IPS-15b (cell line): ENCODE measurements around the gene TMUB2.

Experiments used
- H3K27me3 ChIP-seq: one replicate; pipeline ENCODE4 v1.6.1; 2013; ENCODE audit warnings: low read length; ENCODE audit not compliant: control insufficient read depth, insufficient read depth
- H3K36me3 ChIP-seq: one replicate; pipeline ENCODE4 v1.6.1; 2013; ENCODE audit warnings: low read length; ENCODE audit not compliant: control insufficient read depth, insufficient read depth
- H3K4me1 ChIP-seq: one replicate; pipeline ENCODE4 v1.6.1; 2013; ENCODE audit warnings: mild to moderate bottlenecking, low read length; ENCODE audit not compliant: control insufficient read depth, insufficient read depth
- H3K4me3 ChIP-seq: one replicate; pipeline ENCODE4 v1.5.1; 2013; ENCODE audit warnings: low read depth, low read length
- H3K9ac ChIP-seq: one replicate; pipeline ENCODE4 v1.6.1; 2013; ENCODE audit warnings: low read depth, mild to moderate bottlenecking, low read length
- H3K9me3 ChIP-seq: one replicate; pipeline ENCODE4 v1.6.1; 2013; ENCODE audit warnings: mild to moderate bottlenecking, low read length; ENCODE audit not compliant: control insufficient read depth, insufficient read depth

TMUB2 gene

DNA sequence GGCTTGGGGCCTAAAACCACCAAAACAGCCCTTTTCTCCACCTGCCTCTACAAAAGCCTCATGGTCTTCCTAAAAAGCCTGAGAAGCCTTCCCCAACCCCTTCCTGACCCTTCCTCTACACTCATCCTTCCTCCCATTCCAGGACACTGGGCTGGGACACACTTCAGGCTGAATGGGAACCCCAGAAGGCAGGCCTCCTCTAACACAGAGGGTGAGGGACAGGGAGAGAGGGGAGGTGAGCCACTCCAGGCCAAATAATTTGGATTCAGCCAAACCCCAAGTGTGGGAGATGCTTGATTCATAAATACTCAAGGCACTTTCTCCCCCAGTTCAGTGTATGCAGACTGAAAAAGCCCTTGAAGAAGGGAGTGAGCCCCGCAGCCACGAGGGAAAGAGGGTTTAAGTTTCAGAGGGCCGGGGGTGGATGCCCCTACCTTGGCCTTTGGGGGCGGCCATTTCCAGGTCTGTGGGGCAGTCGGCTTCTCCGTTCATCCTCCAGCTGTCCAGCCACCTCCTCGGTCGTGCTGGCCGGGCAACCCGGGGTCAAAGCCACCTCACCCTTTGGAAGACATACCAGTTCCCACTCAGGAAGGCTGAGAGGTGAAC is 31.1 kb downstream of the TMUB2 start:
- Histone ChIP-seq H3K4me1 (peaks cover 6% of the 10 kb centered on the region), H3K9ac (peak overlapping the region; percentile 81), H3K36me3 (peaks cover 32% of the 10 kb centered on the region), H3K27me3 (no peaks in the 10 kb centered on the region), H3K9me3 (no peaks in the 10 kb centered on the region), H3K4me3 (peak overlapping the region; percentile 88)

DNA sequence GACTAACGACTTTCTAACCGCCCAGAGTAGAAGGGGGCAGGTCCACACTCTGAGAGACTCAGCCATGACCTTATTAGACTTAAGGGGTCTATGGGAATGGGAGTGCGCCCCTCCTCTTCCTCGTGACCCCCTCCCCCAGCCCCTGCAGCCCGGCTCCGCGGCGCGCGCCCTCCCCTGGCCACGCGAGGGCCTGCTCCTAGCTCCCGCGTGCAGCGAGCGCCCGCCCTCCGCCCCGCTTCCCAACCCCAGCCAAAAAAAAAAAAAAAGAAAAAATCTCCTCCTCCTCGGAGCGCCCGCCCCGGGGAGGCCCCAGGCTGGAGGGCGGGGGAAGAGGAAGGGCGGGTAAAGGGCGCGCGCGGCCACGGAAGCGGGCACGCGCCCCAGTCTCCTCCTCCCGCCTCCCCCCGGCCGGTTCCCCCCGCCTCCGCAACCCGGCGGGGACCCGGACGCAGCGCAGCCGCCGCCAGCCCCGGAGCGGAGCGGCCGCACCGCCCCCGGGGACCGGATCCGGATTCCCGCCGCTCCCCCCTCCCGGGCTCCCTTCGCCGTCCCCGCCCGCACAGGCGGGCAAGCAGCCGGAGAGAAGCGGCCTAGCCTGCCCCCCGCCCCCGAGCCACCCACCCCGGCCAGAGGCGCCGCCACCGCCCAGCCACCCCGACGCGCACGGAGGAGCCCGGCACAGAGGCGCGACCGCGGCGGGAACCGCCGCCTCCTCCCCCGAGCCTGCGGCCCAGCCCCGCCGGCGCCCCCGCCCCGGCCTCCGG is 31.8 kb downstream of the TMUB2 start:
- H3K36me3 ChIP-seq: peaks cover 26% of the 10 kb centered on the region
- no peaks in the 10 kb centered on the region for H3K9me3 ChIP-seq
- H3K4me3 ChIP-seq: peak overlapping the region; percentile 88
- H3K27me3 ChIP-seq: no peaks in the 10 kb centered on the region
- peaks cover 6% of the 10 kb centered on the region for H3K4me1 ChIP-seq
- peak overlapping the region; percentile 81 for H3K9ac ChIP-seq

DNA sequence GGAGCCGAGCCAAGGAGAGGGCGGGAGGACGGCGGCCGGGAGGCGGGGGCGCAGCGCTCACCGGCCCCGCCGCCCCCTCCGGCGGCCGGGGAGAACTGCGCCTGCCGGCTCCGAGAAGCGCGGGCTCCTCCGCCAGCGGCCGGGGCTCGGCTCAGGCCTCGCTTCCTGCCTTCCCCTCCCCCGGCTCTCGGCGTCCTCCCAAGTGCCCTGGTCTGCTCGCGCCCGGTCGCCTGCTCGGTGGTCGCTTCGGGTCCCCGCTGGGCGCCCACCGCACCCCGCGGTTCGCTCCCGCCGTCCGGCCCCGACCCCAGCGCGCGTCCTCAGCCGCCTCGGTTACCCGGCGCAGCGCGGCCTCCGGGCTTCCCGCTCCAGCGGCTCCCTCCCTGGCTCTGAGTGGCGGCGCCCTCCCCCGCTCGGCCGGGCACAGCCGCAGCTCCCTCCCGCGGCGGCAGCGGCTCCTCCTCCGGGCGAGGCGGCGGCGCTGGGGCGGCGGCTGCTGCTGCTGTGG is 32.4 kb downstream of the TMUB2 start:
- H3K4me3 ChIP-seq: peak overlapping the region; percentile 59
- H3K9me3 ChIP-seq: no peaks in the 10 kb centered on the region
- peaks cover 6% of the 10 kb centered on the region for H3K4me1 ChIP-seq
- peaks cover 26% of the 10 kb centered on the region for H3K36me3 ChIP-seq
- peak overlapping the region; percentile 54 for H3K9ac ChIP-seq
- H3K27me3 ChIP-seq: no peaks in the 10 kb centered on the region

DNA sequence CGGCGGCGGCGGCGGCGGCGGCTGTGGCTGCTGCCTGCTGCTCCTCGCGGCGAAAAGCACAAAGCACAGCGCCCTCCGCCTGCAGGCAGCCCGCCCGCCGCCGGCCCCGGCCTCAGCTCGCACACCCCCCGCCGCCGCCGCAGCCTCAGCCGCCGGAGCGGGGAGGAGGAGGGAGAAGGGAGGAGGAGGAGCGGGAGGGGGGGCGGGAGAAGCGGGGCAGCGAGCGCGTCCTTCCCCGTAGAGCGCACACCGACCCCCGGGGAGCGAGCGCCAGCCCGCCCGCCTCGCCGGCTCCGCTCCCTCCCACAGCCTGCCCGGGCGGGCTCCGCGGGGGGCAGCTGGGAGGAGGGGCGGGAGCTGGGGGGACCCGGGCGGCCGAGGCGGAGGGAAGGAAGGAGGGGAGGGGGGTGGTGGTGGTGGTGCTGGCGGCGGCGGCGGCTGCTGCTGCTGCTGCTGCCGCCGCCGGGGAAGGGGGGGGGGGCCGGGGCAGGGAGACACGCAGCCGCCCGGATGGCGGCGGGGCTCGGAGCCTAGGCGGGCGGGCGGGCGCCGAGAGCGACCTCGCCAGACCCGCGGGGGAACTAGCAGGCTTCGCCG is 32.9 kb downstream of the TMUB2 start, which contains the start of gene UBTF:
TSS of gene UBTF (minus strand) at position 60 of the 597 bp plus-strand sequence. CDS start 1,446 bp downstream, outside the sequence.
- peak within 1 kb of the TSS; percentile 79 for H3K4me3 ChIP-seq
- H3K9me3 ChIP-seq: no peaks in the 10 kb centered on the region
- peak within 1 kb of the TSS; percentile 79 for H3K9ac ChIP-seq
- peaks cover 6% of the 10 kb centered on the region for H3K4me1 ChIP-seq
- H3K27me3 ChIP-seq: no peaks in the 10 kb centered on the region
- peaks cover 20% of the 10 kb centered on the region for H3K36me3 ChIP-seq

DNA sequence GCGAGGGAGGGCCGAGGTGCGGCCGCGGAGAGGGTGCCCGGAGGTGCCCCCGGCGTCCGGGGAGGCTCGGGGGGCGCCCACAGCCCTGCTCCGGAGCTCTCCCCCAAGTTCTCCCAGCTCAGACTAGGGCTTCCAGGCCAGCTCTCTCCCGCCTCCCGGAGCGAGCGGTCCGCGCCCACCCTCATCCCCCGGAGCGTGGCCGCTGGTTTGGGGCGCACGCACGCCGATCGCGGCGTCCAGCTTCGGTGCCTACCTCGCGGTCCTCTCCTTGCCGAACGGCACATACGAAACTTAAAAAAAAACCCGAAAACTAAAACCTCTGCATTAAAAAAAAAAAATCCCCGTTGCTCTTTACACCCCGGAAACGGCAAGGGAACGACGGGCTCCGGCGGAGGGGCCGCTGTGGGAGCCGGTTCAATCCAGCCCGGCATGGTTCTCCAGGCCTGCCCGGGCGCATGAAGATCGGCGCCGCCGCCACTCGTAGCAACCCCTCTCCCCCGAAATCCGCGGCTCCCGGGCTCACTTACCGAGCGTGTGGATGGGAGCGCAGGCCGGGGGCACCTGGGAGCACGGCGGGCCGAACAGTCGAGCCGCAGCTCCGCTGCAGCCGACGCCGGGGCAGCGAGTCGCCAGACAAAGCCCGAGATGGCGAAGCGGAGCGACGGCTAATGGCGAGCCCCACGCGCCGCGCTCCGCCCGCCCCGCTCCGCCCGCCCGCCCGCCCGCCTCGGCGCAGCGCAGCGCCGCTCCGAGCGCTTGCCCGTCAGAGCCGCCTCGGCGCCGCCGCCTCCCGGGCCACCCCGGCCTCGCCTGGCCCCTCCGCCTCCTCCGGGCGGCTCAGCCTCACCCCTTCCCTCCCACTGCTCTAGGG is 33.7 kb downstream of the TMUB2 start:
- no peaks in the 10 kb centered on the region for H3K27me3 ChIP-seq
- peak overlapping the region; percentile 79 for H3K9ac ChIP-seq
- H3K9me3 ChIP-seq: no peaks in the 10 kb centered on the region
- H3K36me3 ChIP-seq: peaks cover 13% of the 10 kb centered on the region
- H3K4me3 ChIP-seq: peak overlapping the region; percentile 79
- H3K4me1 ChIP-seq: peaks cover 6% of the 10 kb centered on the region

DNA sequence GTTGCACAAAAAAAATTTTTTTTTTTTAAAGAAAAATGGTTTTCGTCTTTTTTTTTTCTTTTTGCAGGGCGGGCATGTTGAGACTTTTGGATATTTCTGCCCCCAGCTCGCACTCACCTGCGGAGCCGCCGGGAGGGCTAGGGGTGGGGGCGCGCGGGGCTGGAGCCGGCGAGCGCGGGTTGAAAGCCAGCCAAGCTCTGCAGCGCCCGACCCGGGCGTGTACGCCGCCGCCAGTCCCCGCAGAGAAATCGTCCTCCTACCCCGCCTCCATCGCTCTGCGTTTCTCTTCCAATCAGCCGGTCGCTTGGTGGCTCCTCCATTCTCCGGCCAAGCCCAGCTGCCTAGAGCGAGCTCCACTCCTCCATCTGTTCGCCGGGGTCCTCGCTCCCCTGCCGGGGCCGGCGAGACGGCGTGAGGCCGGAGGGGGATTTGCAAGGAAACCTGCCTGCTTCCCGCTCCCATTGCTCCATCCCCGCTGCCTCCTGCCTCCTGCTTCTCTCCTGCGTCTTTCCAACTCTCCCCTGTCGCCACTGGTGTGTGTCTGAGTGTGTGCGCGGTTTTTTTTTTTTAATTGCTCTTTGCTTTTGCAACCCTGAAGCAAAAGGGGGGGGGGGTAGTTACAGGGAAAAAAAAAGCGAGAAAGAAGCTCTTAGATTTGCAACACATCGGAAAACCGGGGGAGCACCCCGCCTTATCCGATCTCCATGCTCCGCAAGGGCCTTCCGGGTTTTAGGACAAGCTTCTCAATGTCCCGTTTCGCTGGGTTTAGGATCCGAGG is 34.5 kb downstream of the TMUB2 start:
- peaks cover 6% of the 10 kb centered on the region for H3K4me1 ChIP-seq
- no peaks in the 10 kb centered on the region for H3K9me3 ChIP-seq
- peak overlapping the region; percentile 54 for H3K9ac ChIP-seq
- H3K4me3 ChIP-seq: peak overlapping the region; percentile 79
- no peaks in the 10 kb centered on the region for H3K27me3 ChIP-seq
- peaks cover 5% of the 10 kb centered on the region for H3K36me3 ChIP-seq

DNA sequence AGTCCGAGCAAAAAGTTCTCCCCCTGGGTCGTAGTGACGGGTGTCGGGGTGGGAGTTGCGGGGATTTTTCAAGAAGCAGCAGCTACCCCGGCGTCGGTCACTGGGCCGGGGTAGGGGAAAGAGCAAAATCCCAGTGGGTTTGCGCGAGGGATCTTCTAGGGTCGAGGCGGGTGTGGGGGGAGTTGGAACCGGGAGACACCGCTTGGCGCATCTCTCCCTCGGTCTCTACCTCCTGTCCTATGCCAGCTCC is 35.0 kb downstream of the TMUB2 start:
- Histone ChIP-seq H3K4me3 (peak overlapping the region; percentile 79), H3K27me3 (no peaks in the 10 kb centered on the region), H3K4me1 (peaks cover 6% of the 10 kb centered on the region), H3K36me3 (no peaks in the 10 kb centered on the region), H3K9ac (no peak overlapping the region), H3K9me3 (no peaks in the 10 kb centered on the region)

DNA sequence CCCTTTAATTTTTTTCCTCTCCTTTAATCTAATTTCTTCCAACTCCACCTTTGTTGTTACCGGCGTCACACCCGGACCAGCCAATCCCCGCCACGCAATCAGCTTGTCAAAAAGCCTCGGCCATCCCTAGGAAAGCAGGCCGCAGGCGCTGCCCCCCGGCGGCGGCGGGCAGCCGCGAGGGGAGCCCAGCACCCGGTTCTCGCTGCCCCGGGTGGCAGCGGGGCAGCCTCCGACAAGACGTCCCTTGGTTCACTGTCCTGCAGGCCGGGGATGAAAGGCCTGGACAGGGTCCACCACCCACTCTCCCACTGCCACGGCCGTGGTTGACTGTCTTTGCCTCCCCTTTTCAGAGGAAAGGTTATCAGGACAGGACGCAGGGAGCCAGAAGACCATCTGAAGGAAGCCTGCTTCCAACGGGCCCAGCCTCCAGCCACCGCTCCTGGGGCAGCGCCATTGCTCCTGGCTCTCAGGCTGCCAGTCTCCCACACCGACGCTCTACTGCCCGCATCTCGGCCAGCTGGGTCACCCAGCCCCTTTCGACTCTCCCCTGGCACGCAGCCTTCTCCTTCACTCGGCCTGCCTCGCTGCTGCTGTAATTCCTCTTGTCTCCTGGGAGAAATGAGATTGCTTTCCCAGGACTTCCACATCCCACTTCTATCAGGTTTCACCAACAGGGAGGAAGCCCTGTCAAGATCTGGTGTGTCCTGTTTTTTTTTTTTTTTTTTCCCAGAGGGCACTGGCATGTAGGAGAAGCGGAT is 35.5 kb downstream of the TMUB2 start:
- Histone ChIP-seq H3K9me3 (no peaks in the 10 kb centered on the region), H3K4me1 (peaks cover 6% of the 10 kb centered on the region), H3K4me3 (peak overlapping the region; percentile 79), H3K9ac (no peak overlapping the region), H3K36me3 (no peaks in the 10 kb centered on the region), H3K27me3 (no peaks in the 10 kb centered on the region)

DNA sequence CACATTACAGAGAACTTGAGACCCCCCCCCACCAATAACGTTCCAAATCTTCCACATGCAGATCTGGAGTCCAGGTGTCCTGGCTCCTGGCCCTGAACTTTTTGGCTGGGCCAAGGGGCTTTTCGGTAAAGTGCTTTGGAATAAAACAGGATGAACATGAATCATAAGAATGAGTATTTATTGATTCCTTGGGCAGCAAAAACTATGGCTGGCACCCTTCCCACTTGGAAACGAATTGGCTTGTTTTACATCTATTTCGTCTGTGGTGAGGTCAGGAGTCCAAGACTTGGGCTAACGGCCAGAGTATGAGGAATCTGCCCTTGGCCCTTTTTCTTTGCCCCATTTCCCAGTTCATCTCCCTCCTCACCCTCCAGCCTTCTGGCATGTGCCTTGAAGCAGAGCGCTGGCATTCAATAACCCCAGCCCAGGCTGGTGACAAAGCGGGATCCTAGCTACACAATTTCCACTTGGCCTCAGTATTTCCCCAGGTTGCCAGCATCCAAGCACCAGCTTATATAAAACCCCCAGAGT is 36.8 kb downstream of the TMUB2 start:
- no peak overlapping the region for H3K4me3 ChIP-seq
- no peaks in the 10 kb centered on the region for H3K4me1 ChIP-seq
- H3K9ac ChIP-seq: no peak overlapping the region
- H3K9me3 ChIP-seq: no peaks in the 10 kb centered on the region
- no peaks in the 10 kb centered on the region for H3K27me3 ChIP-seq
- H3K36me3 ChIP-seq: no peaks in the 10 kb centered on the region

DNA sequence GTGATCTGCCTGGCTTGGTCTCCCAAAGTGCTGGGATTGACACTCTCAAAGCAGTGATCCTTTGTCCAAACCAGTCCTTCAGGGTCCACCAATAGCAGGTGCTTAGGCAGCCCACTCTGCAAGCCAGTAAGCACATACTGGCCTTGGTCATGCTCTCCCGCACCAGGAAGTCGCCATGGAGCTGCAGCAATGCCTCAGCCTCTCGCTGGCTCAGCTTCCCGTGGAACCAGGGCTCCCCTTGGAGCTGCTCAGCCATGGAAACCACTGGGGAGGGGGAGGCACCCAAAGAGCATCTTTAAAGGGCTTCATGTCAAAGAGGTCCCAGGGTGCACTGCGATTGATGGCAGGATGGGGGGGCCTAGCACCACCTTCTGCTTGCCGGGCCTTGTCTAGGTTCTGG is 42.3 kb downstream of the TMUB2 start:
- Histone ChIP-seq H3K4me3 (no peak overlapping the region), H3K9ac (no peak overlapping the region)

More for the DNA sequence above, 42.3 kb downstream of the TMUB2 start:
- Histone ChIP-seq H3K4me1 (no peaks in the 10 kb centered on the region), H3K36me3 (no peaks in the 10 kb centered on the region), H3K27me3 (no peaks in the 10 kb centered on the region), H3K9me3 (no peaks in the 10 kb centered on the region)
